GM23248 (cell line): ENCODE results near the gene UNC13B.

Experiments
- EZH2 ChIP-seq: fragments of 200-600 bp; sonication (generic); IDR thresholded peaks from 2 replicates; pipeline ENCODE4 v1.6.1; 2018; ENCODE audit warnings: antibody characterized with exemption, mild to moderate bottlenecking; ENCODE audit not compliant: insufficient read depth, poor library complexity, severe bottlenecking
- EZH2phosphoT487 ChIP-seq: fragments of 200-600 bp; sonication (generic); IDR thresholded peaks from 2 replicates; pipeline ENCODE4 v1.6.1; 2018; ENCODE audit warnings: antibody characterized with exemption, moderate library complexity, mild to moderate bottlenecking, low read depth; ENCODE audit not compliant: insufficient read depth

DNA sequence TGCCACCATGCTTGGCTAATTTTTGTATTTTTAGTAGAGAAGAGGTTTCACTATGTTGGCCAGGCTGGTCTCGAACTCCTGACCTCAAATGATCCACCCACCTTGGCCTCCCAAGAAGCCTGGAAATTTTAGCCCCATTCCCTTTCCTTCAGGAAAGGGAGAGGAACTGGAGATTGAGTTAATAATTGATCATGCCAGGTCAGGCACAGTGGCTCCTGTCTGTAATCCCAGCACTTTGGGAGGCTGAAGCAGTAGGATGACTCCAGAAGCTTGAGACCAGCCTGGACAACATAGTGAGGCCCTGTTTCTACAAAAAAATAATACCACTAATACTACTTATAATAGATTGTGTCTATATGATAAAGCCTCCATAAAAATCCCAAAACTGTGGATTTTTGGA lies 124.6 kb downstream of the UNC13B start:
- no peak for TF ChIP-seq EZH2
- no peak for TF ChIP-seq EZH2phosphoT487
